Activated T-helper 1 cell treated with anti-CD3 and anti-CD28 coated beads, Interleukin-12 subunit alpha, Interleukin-12 subunit beta, Interleukin-2, Interleukin-4 antibody, amounts not matched to agents 30 ng/mL and 10 ng/mL and 1 ng/mL, durations not matched to agents 14 hours and 24 hours and 36 hours (primary cell): ENCODE measurements around the gene METTL24. TPM values are rescaled to one million over a fixed set of nuclear protein-coding genes. Genes with fewer than 3 reads are reported as not detected.
"Not testable (repeated sequence)": the region's sequence is repeated elsewhere in the genome, so short reads cannot be mapped to it uniquely, and the experiment has no call there.

Source experiments
- DNase-seq: peaks from one replicate; pipeline ENCODE4 v3.0.0; 2021; ENCODE audit warnings: low spot score
- H3K27ac Mint-ChIP-seq: one replicate; pipeline ENCODE4 v1.8.0; 2021; ENCODE audit warnings: mild to moderate bottlenecking, mixed read lengths
- H3K27me3 Mint-ChIP-seq: one replicate; pipeline ENCODE4 v1.8.0; 2022; ENCODE audit warnings: mild to moderate bottlenecking, moderate library complexity, mixed read lengths; ENCODE audit not compliant: insufficient read depth
- H3K36me3 Mint-ChIP-seq: one replicate; pipeline ENCODE4 v1.8.0; 2021; ENCODE audit warnings: low read depth, mixed read lengths
- H3K4me1 Mint-ChIP-seq: one replicate; pipeline ENCODE4 v1.8.0; 2021; ENCODE audit warnings: low read depth, mixed read lengths
- H3K4me3 Mint-ChIP-seq: one replicate; pipeline ENCODE4 v1.8.0; 2021; ENCODE audit warnings: mild to moderate bottlenecking, moderate library complexity, mixed read lengths
- H3K9me3 Mint-ChIP-seq: one replicate; pipeline ENCODE4 v1.8.0; 2021; ENCODE audit warnings: mixed read lengths
- intact Hi-C: fragments of 100-400 bp; cut with micrococcal nuclease; formaldehyde crosslinking; loops from one replicate; pipeline ENCODE4 v1.15.1; 2024
- total RNA-seq: library from RNA; stranded (reverse); gene quantifications from 2 replicates; pipeline ENCODE4 v1.2.3, GENCODE V29; 2022

Gene METTL24
- total RNA-seq, 1 donor from 2014 or later: not detected

DNA sequence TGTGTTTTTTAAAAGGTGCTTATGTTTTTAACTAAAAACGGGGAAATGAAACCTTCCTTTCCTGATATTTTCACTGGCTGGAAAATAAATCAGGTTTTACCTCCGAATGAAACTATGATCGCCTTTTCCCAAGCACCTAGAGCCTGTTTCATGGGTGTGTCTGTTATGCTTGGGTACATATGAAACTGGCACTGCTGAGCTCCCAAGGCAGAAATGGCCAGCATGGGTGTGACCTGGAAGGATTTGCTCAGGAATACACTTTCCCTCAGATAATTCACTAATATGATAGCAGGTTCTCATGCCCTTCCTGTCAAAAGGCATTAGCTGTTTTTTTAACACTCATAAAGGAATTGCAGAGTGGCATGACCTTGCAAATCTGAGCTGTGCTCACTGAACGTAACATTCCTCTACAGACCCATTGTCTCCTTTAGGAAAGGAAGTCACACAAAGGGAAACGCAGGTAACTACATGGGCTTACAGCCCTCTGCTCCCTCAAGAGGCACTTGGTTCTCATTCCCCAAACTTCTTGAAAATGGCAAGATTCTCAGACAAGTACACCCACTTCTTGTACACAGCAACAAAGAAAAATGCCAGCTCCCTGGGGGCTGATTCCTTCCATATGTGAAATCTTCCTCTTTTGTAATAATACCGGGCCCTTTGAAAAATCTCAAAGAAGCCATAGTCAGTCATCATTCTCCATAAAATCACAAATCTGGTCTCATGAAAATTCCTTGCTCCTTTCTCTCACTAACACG, 72.7 kb downstream of the METTL24 start:
- intact Hi-C loops: no loop called here
- no peak for DNase-seq
- Mint-ChIP-seq H3K4me1 (no peaks in the 10 kb centered on the region), H3K4me3 (no peak overlapping the region), H3K27ac (no peak overlapping the region), H3K27me3 (no peaks in the 10 kb centered on the region), H3K9me3 (no peaks in the 10 kb centered on the region), H3K36me3 (no peaks in the 10 kb centered on the region)

DNA sequence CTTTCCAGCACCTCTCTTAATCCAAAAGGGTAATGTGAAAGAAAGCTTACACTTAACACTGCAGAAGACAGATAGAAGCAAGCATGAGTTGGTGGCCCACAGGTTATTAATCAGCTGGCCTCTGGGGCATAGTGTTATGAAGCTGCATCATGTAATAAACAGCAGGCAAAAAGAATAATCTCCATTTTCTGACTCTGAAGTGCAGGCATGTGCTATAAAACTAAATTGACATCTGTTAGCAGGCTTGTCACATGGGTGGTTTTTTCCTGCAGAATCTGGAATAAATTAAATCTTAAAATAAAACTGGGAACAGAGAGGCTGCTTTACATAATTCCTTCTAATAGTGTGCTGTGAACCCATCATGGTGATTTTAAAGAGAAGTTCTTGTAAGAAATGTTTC, 73.3 kb downstream of the METTL24 start:
- Mint-ChIP-seq H3K36me3 (no peaks in the 10 kb centered on the region), H3K27me3 (no peaks in the 10 kb centered on the region), H3K4me1 (no peaks in the 10 kb centered on the region), H3K4me3 (no peak overlapping the region), H3K9me3 (no peaks in the 10 kb centered on the region), H3K27ac (no peak overlapping the region)
- no peak for DNase-seq
- intact Hi-C loops: no loop called here

DNA sequence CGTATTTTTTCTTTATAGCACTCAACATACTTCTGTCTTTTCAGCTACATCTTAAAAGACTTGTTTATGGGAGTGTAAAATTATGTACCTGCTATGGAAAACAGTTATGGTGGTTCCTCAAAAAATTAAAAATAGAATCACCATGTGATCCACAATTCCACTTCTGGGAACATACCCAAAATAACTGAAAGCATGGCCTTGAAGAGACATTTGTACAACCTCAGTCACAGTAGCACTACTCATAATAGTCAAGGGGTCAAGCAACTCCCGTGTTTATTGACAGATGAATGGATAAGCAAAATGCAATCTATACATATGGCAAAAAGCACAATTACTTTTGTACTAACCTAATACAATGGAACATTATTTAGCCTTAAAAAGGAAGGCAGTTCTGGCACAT, 74.5 kb downstream of the METTL24 start:
- H3K9me3 Mint-ChIP-seq: no peaks in the 10 kb centered on the region
- H3K4me1 Mint-ChIP-seq: no peaks in the 10 kb centered on the region
- H3K27me3 Mint-ChIP-seq: no peaks in the 10 kb centered on the region
- DNase-seq: no peak
- no peak overlapping the region for H3K27ac Mint-ChIP-seq
- intact Hi-C loops: no loop called here
- H3K4me3 Mint-ChIP-seq: no peak overlapping the region
- no peaks in the 10 kb centered on the region for H3K36me3 Mint-ChIP-seq

DNA sequence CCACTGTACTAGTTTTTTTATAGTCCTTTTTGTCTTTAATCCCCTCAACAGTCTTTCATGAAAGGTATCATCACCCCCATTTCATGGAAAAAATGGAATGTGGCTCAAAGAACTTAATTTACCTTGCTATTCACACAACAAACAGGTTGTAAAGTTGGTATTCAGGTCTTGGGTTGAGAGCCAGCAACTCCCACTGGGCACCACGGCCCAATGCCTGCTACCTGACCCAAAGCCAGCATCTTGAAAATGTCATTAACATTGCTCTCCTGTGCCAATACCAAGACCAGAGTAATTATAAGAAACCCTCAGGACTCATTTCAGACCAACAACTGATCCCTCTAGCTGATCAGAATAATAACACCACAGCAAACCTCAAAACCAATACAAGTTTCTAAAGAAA, 75.7 kb downstream of the METTL24 start:
- DNase-seq: no peak
- H3K27me3 Mint-ChIP-seq: no peaks in the 10 kb centered on the region

GRCh38 chr6:110277100-110277665, 81.0 kb downstream of the METTL24 start:
- no peaks in the 10 kb centered on the region for H3K36me3 Mint-ChIP-seq
- H3K27ac Mint-ChIP-seq: no peak overlapping the region
- no peak overlapping the region for H3K4me3 Mint-ChIP-seq
- no peaks in the 10 kb centered on the region for H3K4me1 Mint-ChIP-seq
- H3K9me3 Mint-ChIP-seq: no peaks in the 10 kb centered on the region
- H3K27me3 Mint-ChIP-seq: peaks cover 4% of the 10 kb centered on the region
- intact Hi-C loops: no loop called here
- no peak for DNase-seq

More for the DNA sequence above, 75.7 kb downstream of the METTL24 start:
- no peaks in the 10 kb centered on the region for H3K4me1 Mint-ChIP-seq
- intact Hi-C loops: no loop called here
- H3K4me3 Mint-ChIP-seq: no peak overlapping the region
- H3K27ac Mint-ChIP-seq: no peak overlapping the region
- H3K9me3 Mint-ChIP-seq: no peaks in the 10 kb centered on the region
- H3K36me3 Mint-ChIP-seq: no peaks in the 10 kb centered on the region

- intact Hi-C loops, H3K9me3 Mint-ChIP-seq, H3K4me3 Mint-ChIP-seq, H3K27me3 Mint-ChIP-seq, DNase-seq, H3K4me1 Mint-ChIP-seq, H3K27ac Mint-ChIP-seq, H3K36me3 Mint-ChIP-seq: not testable (repeated sequence)
These were observed 85.4 kb downstream of the METTL24 start for GRCh38 chr6:110272781-110273180.

DNA sequence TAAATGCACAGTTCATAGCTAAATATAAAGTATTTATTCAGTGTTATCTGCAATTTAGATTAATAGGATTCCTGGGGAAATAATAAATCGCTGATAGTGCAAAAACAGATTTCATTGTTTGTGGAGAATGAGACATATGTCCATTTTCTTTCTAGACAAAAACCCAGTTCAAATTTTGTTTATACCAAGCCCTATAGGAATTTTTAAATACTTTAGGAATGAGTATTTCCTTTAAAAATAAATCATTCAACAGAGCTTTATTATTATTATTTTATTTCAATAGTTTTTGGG, 86.5 kb downstream of the METTL24 start:
- Mint-ChIP-seq H3K4me1 (no peaks in the 10 kb centered on the region), H3K36me3 (no peaks in the 10 kb centered on the region), H3K27me3 (peaks cover 3% of the 10 kb centered on the region), H3K4me3 (no peak overlapping the region), H3K9me3 (no peaks in the 10 kb centered on the region), H3K27ac (no peak overlapping the region)
- no peak for DNase-seq
- intact Hi-C loops: no loop called here

GRCh38 chr6:110270165-110270564, 88.0 kb downstream of the METTL24 start:
- Mint-ChIP-seq H3K4me3 (no peak overlapping the region), H3K4me1 (no peaks in the 10 kb centered on the region), H3K9me3 (peaks cover 4% of the 10 kb centered on the region), H3K27ac (no peak overlapping the region), H3K36me3 (no peaks in the 10 kb centered on the region), H3K27me3 (peaks cover 2% of the 10 kb centered on the region)
- no peak for DNase-seq
- intact Hi-C loops: no loop called here

DNA sequence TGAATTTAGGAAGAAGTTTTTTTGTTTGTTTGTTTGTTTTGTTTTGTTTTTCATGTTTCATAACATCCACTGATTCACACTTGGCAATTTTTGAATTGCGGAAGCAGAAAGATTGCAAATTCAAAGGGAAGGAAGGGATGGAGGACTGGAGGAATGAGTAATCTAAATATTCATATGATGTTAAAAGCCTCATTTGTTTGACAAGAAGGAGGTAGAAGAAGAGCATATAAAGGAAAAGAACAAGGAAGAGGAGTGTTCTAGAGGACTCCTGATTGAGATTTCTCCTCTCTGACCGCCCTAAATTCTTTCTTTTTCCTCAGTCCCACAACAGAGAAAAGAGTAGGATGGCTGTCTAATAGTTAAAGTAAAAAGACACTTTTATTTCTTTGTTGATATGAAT, 88.5 kb downstream of the METTL24 start:
- Mint-ChIP-seq H3K9me3 (peaks cover 4% of the 10 kb centered on the region), H3K27me3 (peaks cover 2% of the 10 kb centered on the region), H3K4me3 (no peak overlapping the region), H3K27ac (no peak overlapping the region), H3K4me1 (no peaks in the 10 kb centered on the region), H3K36me3 (no peaks in the 10 kb centered on the region)
- DNase-seq: no peak
- intact Hi-C loops: no loop called here

GRCh38 chr6:110266996-110267395, 91.2 kb downstream of the METTL24 start:
- intact Hi-C loops: no loop called here
- Mint-ChIP-seq H3K4me3 (no peak overlapping the region), H3K4me1 (no peaks in the 10 kb centered on the region), H3K27me3 (no peaks in the 10 kb centered on the region), H3K36me3 (no peaks in the 10 kb centered on the region), H3K27ac (no peak overlapping the region), H3K9me3 (peaks cover 4% of the 10 kb centered on the region)
- DNase-seq: no peak

DNA sequence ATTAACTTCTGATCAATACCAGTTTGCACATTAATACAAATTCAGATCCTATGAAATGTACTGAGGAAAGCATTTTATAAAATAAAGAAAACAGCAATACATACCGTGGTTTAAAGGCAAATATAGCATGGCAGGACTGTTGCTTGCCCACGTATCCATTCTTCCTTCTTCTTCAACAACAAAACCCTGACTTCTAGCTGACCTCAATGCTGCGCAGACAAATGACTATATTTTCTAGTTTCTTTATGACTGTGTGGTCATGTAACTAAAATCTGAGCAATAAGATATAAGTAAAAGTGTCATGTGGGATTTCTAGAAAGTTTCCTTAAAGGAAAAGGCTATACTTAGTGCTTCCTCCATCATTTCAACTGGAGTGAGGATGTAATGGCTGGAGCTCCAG, 92.9 kb downstream of the METTL24 start:
- H3K4me1 Mint-ChIP-seq: no peaks in the 10 kb centered on the region
- intact Hi-C loops: no loop called here
- no peaks in the 10 kb centered on the region for H3K27me3 Mint-ChIP-seq
- no peaks in the 10 kb centered on the region for H3K36me3 Mint-ChIP-seq
- H3K27ac Mint-ChIP-seq: no peak overlapping the region
- no peak overlapping the region for H3K4me3 Mint-ChIP-seq
- H3K9me3 Mint-ChIP-seq: peaks cover 4% of the 10 kb centered on the region
- DNase-seq: no peak

- H3K9me3 Mint-ChIP-seq: no peaks in the 10 kb centered on the region
- intact Hi-C loops: no loop called here
- no peaks in the 10 kb centered on the region for H3K4me1 Mint-ChIP-seq
- no peak for DNase-seq
- no peak overlapping the region for H3K27ac Mint-ChIP-seq
- H3K4me3 Mint-ChIP-seq: no peak overlapping the region
- H3K27me3 Mint-ChIP-seq: no peaks in the 10 kb centered on the region
- H3K36me3 Mint-ChIP-seq: no peaks in the 10 kb centered on the region
These were observed 101.8 kb downstream of the METTL24 start for GRCh38 chr6:110256366-110256765.

- no peaks in the 10 kb centered on the region for H3K27me3 Mint-ChIP-seq
- no peaks in the 10 kb centered on the region for H3K9me3 Mint-ChIP-seq
- no peak overlapping the region for H3K4me3 Mint-ChIP-seq
- DNase-seq: no peak
- no peaks in the 10 kb centered on the region for H3K4me1 Mint-ChIP-seq
- intact Hi-C loops: no loop called here
- no peak overlapping the region for H3K27ac Mint-ChIP-seq
- H3K36me3 Mint-ChIP-seq: no peaks in the 10 kb centered on the region
These were observed 102.9 kb downstream of the METTL24 start for GRCh38 chr6:110255211-110255750.

- Mint-ChIP-seq H3K4me3 (no peak overlapping the region), H3K36me3 (no peaks in the 10 kb centered on the region), H3K27ac (no peak overlapping the region), H3K9me3 (no peaks in the 10 kb centered on the region), H3K4me1 (no peaks in the 10 kb centered on the region), H3K27me3 (no peaks in the 10 kb centered on the region)
- no peak for DNase-seq
- intact Hi-C loops: no loop called here
These were observed 107.3 kb downstream of the METTL24 start for GRCh38 chr6:110250838-110251237.
